Duodenal mucosa (tissue), 2 donors: ENCODE results near the gene AAR2.
A peak's percentile ranks its signal among the peaks of the same experiment; 100 is the strongest.

Experiments used
- H3K27ac ChIP-seq: one replicate; pipeline ENCODE4 v1.7.0; 2013; ENCODE audit warnings: low read depth, low read length
- H3K27me3 ChIP-seq, 2 donors: one replicate each; pipeline ENCODE4 v1.7.0; 2013; ENCODE audit warnings: low read length in 2 of 2, control low read depth in 1 of 2; ENCODE audit not compliant: insufficient read depth in 2 of 2, control insufficient read depth in 1 of 2
- H3K36me3 ChIP-seq, 2 donors: one replicate each; pipeline ENCODE4 v1.7.0; 2013; ENCODE audit warnings: low read length in 2 of 2, control low read depth in 1 of 2; ENCODE audit not compliant: insufficient read depth in 2 of 2, control insufficient read depth in 1 of 2
- H3K4me1 ChIP-seq, 2 donors: one replicate each; pipeline ENCODE4 v1.7.0; 2013; ENCODE audit warnings: low read length in 2 of 2, control low read depth in 1 of 2; ENCODE audit not compliant: insufficient read depth in 2 of 2, control insufficient read depth in 1 of 2
- H3K4me3 ChIP-seq, 2 donors: one replicate each; pipeline ENCODE4 v1.7.0; 2013; ENCODE audit warnings: low read length in 2 of 2, low read depth in 1 of 2
- H3K9ac ChIP-seq, 2 donors: one replicate each; pipeline ENCODE4 v1.7.0; 2013; ENCODE audit warnings: low read length in 2 of 2, low read depth in 1 of 2
- H3K9me3 ChIP-seq, 2 donors: one replicate each; pipeline ENCODE4 v1.7.0; 2013; ENCODE audit warnings: low read length in 2 of 2, control low read depth in 1 of 2; ENCODE audit not compliant: control insufficient read depth in 1 of 2

AAR2 gene

DNA sequence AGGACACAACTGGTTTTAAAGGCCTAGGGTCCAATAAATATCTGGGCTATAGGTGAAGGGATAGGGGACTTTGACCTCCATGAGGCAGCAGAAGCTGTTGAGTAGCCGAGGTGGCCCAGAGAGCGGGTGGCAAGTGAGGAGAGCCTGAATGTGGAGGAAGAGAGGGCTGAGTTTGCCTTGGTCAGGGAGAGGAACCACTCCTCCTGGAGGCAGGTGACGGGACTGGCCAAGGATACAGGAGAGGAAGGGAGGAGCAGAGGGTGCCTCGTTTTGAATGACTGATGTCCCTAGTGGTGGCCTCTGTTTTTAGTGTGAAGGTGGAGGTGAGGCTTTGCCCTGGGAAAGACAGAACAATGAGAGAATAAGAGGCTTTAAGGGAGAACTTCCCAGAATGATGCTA, 19.1 kb upstream of the AAR2 start:
- Histone ChIP-seq H3K27me3 (no peaks in the 10 kb centered on the region), H3K4me1 (no peaks in the 10 kb centered on the region), H3K4me3 (no peak overlapping the region), H3K36me3 (peaks cover 13 to 31% of the 10 kb centered on the region in 2 donors), H3K27ac (no peak overlapping the region), H3K9me3 (no peaks in the 10 kb centered on the region), H3K9ac (no peak overlapping the region)

DNA sequence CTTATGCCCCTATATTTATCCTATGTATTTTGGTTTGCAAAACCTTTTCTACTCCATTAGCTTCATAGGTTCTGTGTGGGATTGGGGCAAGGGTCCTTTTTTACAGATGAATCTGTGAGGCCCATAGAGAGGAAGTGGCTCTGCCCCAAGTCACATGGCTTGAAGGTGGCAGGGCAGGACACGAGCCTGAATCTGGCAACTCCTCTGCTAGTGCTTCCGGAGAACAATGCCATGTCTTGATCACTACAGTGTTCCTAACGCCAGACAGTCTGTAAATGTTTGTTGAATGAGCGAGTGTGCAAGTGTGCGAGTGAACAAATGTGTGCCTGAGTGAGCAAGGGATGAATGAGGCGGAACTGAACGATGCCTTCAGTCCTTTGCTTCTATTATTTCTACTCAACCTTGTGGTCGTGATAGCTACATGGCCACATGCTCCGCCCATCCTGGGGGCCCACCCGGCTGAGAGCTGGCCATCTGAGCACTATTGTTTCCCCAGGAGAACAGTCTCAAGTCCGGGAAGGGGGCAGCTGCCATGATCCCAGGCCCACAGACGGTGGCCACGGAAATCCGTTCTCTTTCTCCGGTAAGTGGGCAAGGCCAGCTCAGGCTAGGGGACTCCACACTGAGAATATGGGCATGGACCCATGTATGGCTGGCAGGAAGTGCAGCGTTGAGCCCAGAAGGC, 17.8 kb upstream of the AAR2 start:
- peaks cover 8 to 27% of the 10 kb centered on the region in 2 donors for H3K36me3 ChIP-seq
- H3K9ac ChIP-seq, result no peak overlapping the region
- no peaks in the 10 kb centered on the region for H3K4me1 ChIP-seq
- no peaks in the 10 kb centered on the region for H3K9me3 ChIP-seq
- H3K27ac ChIP-seq, result no peak overlapping the region
- no peak overlapping the region for H3K4me3 ChIP-seq
- H3K27me3 ChIP-seq, result no peaks in the 10 kb centered on the region

DNA sequence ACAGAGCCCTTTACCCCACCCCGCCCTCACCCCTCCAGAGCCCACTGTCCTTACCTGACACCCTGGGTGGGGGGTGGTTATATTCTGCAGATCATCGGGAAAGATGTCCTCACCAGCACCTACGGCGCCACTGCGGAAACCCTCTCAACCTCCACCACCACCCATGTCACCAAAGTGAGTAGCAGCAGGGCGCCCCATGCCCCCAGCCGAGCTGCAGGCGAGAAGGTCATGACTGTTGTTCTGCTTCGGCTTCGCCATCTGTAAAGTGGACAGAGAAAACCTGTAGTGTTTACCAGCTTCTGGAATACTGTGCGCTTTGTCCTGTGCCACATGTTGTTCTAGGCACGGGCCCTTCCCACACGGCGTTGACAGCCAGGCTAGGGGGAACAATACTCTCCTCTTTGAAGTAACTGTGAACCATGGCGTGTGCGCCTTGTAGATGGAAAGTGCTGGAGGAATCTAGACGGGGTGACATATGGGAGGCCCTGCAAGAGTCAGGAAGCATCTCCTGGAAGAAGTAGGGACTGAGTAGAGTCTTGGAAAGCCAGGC, 16.5 kb upstream of the AAR2 start:
- H3K27me3 ChIP-seq, result no peaks in the 10 kb centered on the region
- H3K9me3 ChIP-seq, result no peaks in the 10 kb centered on the region
- H3K36me3 ChIP-seq, result peaks cover 8 to 21% of the 10 kb centered on the region in 2 donors
- no peak overlapping the region for H3K9ac ChIP-seq
- no peak overlapping the region for H3K27ac ChIP-seq
- H3K4me3 ChIP-seq, result no peak overlapping the region
- no peaks in the 10 kb centered on the region for H3K4me1 ChIP-seq

DNA sequence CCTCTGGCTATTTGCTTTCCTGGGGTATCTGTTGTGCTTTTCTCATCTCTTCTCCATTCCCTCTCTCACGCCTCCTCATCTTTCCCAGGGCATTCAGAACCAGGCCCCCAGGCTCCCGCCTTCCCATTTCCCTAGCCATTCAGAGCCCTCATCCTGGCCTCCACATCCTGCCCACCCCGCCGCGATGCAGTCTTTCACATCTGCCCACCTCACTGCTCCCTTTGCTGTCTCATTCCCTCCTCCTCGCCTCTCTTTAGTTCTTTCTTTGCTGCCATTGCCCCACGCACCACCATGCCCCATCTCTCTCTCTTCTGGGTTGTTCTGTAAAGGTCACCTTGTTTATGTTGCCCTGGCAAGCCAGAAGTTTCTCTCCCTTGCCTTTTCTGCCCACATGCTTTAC, 10.6 kb upstream of the AAR2 start:
- no peaks in the 10 kb centered on the region for H3K4me1 ChIP-seq

GRCh38 chr20:36228770-36229169, 7.5 kb upstream of the AAR2 start:
- Histone ChIP-seq H3K9me3 (no peaks in the 10 kb centered on the region), H3K9ac (no peak overlapping the region), H3K27me3 (no peaks in the 10 kb centered on the region), H3K27ac (no peak overlapping the region), H3K4me3 (no peak overlapping the region), H3K4me1 (no peaks in the 10 kb centered on the region), H3K36me3 (peaks cover 8 to 13% of the 10 kb centered on the region in 2 donors)

More for the DNA sequence above, 10.6 kb upstream of the AAR2 start:
- H3K9me3 ChIP-seq, result no peaks in the 10 kb centered on the region
- peaks cover 8 to 18% of the 10 kb centered on the region in 2 donors for H3K36me3 ChIP-seq
- H3K4me3 ChIP-seq, result no peak overlapping the region
- no peak overlapping the region for H3K27ac ChIP-seq
- H3K27me3 ChIP-seq, result no peaks in the 10 kb centered on the region
- no peak overlapping the region for H3K9ac ChIP-seq

GRCh38 chr20:36230019-36230418, 6.3 kb upstream of the AAR2 start:
- peaks cover 8 to 13% of the 10 kb centered on the region in 2 donors for H3K36me3 ChIP-seq
- no peak overlapping the region for H3K4me3 ChIP-seq
- no peaks in the 10 kb centered on the region for H3K9me3 ChIP-seq
- no peak overlapping the region for H3K9ac ChIP-seq
- H3K27ac ChIP-seq, result no peak overlapping the region
- no peaks in the 10 kb centered on the region for H3K4me1 ChIP-seq
- H3K27me3 ChIP-seq, result no peaks in the 10 kb centered on the region

DNA sequence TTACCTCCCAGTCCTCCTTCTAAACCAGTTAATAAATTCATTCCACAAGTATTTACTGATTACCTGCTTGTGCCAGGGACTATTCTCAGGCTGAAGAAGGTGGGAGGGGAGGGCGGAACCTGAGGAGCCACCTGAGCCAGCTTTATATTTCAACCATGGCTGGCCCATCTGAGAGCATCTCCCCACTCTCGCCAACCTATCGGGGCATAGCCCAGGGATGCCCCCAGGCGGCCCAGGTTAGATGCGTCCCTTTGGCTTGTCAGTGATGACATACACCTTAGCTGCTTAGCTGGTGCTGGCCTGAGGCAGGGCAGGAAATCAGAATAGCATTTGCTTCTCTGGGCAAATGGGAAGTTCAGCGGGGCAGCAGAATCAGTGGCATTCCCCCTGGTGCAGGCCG, 4.9 kb upstream of the AAR2 start:
- Histone ChIP-seq H3K4me1 (peaks cover 5 to 7% of the 10 kb centered on the region in 2 donors), H3K27ac (no peak overlapping the region), H3K9ac (no peak overlapping the region), H3K4me3 (no peak overlapping the region), H3K36me3 (peaks cover 5 to 11% of the 10 kb centered on the region in 2 donors), H3K27me3 (no peaks in the 10 kb centered on the region), H3K9me3 (no peaks in the 10 kb centered on the region)

- Histone ChIP-seq H3K4me1 (peaks cover 11 to 14% of the 10 kb centered on the region in 2 donors), H3K27ac (no peak overlapping the region), H3K9me3 (no peaks in the 10 kb centered on the region), H3K4me3 (no peak overlapping the region), H3K9ac (no peak overlapping the region), H3K27me3 (no peaks in the 10 kb centered on the region), H3K36me3 (peaks cover 2% of the 10 kb centered on the region in 2 donors)
Measured at GRCh38 chr20:36234771-36235320, 1.4 kb upstream of the AAR2 start.

DNA sequence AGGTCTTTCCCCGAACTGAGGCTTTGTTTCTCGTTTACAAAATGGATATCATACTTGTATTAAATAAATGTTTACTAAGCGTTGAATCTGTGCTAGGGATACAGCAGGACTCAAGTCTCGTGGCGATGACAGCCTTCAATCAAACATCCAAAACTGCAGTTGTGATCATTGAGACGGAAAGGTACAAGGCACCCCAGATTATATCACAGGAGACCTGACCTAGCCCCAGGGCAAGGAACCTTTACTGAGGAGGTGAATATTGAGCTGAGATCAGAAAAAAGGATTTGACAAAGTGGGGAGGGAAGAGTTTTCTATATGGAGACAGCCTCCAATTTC, 476 bp downstream of the AAR2 start:
- Histone ChIP-seq H3K9me3 (no peaks in the 10 kb centered on the region), H3K27me3 (no peaks in the 10 kb centered on the region), H3K4me3 (peak overlapping the region; percentile 73 to 80), H3K36me3 (peaks cover 12 to 16% of the 10 kb centered on the region in 2 donors), H3K4me1 (peaks cover 11 to 14% of the 10 kb centered on the region in 2 donors), H3K9ac (peak overlapping the region; percentile 53 to 89), H3K27ac (no peak overlapping the region)

- Histone ChIP-seq H3K4me3 (peak overlapping the region; percentile 73 to 80), H3K4me1 (peaks cover 11 to 14% of the 10 kb centered on the region in 2 donors), H3K9me3 (no peaks in the 10 kb centered on the region), H3K9ac (peak overlapping the region; percentile 53 to 89), H3K36me3 (peaks cover 12 to 19% of the 10 kb centered on the region in 2 donors), H3K27me3 (no peaks in the 10 kb centered on the region), H3K27ac (no peak overlapping the region)
Measured at GRCh38 chr20:36237477-36237876, 1.2 kb downstream of the AAR2 start.
